OCI-LY1 (cell line): ENCODE data around the gene JMJD8.

ENCODE experiments used
- H2AFZ ChIP-seq: fragments of 200-600 bp; sonication (generic), shearing (Covaris generic); 2 replicates; pipeline ENCODE4 v1.6.0; 2014; ENCODE audit warnings: antibody characterized with exemption, mild to moderate bottlenecking, low read length
- H3F3A ChIP-seq: fragments of 200-600 bp; sonication (generic), shearing (Covaris generic); 2 replicates; pipeline ENCODE4 v1.6.0; 2014; ENCODE audit warnings: mild to moderate bottlenecking, antibody characterized with exemption, low read length, moderate library complexity; ENCODE audit not compliant: insufficient read depth
- H3K27ac ChIP-seq: fragments of 200-600 bp; sonication (generic); 2 replicates; pipeline ENCODE4 v1.5.1; 2014; ENCODE audit warnings: low read length, mixed run types, mild to moderate bottlenecking, low read depth; ENCODE audit not compliant: poor library complexity, severe bottlenecking
- H3K27me3 ChIP-seq: fragments of 200-600 bp; sonication (generic); 2 replicates; pipeline ENCODE4 v1.6.0; 2014; ENCODE audit warnings: antibody characterized with exemption, mild to moderate bottlenecking, low read length, moderate library complexity; ENCODE audit not compliant: insufficient read depth
- H3K36me3 ChIP-seq: fragments of 200-600 bp; sonication (generic); 2 replicates; pipeline ENCODE4 v1.6.1; 2014; ENCODE audit warnings: mild to moderate bottlenecking, antibody characterized with exemption, low read length, moderate library complexity, mixed read lengths; ENCODE audit not compliant: insufficient read depth
- H3K4me1 ChIP-seq: fragments of 200-600 bp; sonication (generic); 2 replicates; pipeline ENCODE4 v1.5.1; 2014; ENCODE audit warnings: mild to moderate bottlenecking, low read length, moderate library complexity; ENCODE audit not compliant: insufficient read depth, severe bottlenecking
- H3K4me2 ChIP-seq: fragments of 200-600 bp; sonication (generic), shearing (Covaris generic); 2 replicates; pipeline ENCODE4 v1.6.1; 2014; ENCODE audit warnings: low read length
- H3K4me3 ChIP-seq: fragments of 200-600 bp; sonication (generic); 2 replicates; pipeline ENCODE4 v1.5.1; 2014; ENCODE audit warnings: low read length, low read depth, mild to moderate bottlenecking, mixed read lengths; ENCODE audit not compliant: poor library complexity, severe bottlenecking
- H3K79me2 ChIP-seq: fragments of 200-600 bp; shearing (Covaris generic); 2 replicates; pipeline ENCODE4 v1.6.1; 2016; ENCODE audit warnings: mixed run types, low read length, mixed read lengths; ENCODE audit not compliant: insufficient read depth
- H3K9ac ChIP-seq: fragments of 200-600 bp; sonication (generic), shearing (Covaris generic); 2 replicates; pipeline ENCODE4 v1.6.1; 2014; ENCODE audit warnings: mild to moderate bottlenecking, low read length, mixed read lengths
- H3K9me2 ChIP-seq: fragments of 200-600 bp; sonication (generic), shearing (Covaris generic); 2 replicates; pipeline ENCODE4 v1.6.1; 2014; ENCODE audit warnings: low read depth, mild to moderate bottlenecking, low read length, mixed read lengths
- H3K9me3 ChIP-seq: fragments of 200-600 bp; shearing (Covaris generic); 2 replicates; pipeline ENCODE4 v1.6.1; 2014; ENCODE audit warnings: low read length, mixed read lengths
- H4K20me1 ChIP-seq: fragments of 200-600 bp; sonication (generic), shearing (Covaris generic); 2 replicates; pipeline ENCODE4 v1.6.0; 2016; ENCODE audit warnings: mild to moderate bottlenecking, low read length; ENCODE audit not compliant: insufficient read depth
- EZH2 ChIP-seq: fragments of 200-600 bp; sonication (generic), shearing (Covaris generic); IDR thresholded peaks from 2 replicates; pipeline ENCODE4 v1.8.0; 2017; ENCODE audit warnings: borderline replicate concordance, mixed run types, mild to moderate bottlenecking, antibody characterized with exemption, low read length, moderate library complexity, mixed read lengths
- TF ChIP-seq, protein P1 (sequence below): fragments of 200-600 bp; sonication (generic), shearing (Covaris generic); IDR thresholded peaks from 2 replicates; pipeline ENCODE4 v1.5.1; 2017; ENCODE audit warnings: mild to moderate bottlenecking, antibody characterized with exemption, low read length, moderate library complexity, mixed read lengths

JMJD8 gene

GRCh38 chr16:657487-657886 is 26.6 kb downstream of the JMJD8 start:
- Histone ChIP-seq H3K9ac (no peak overlapping the region), H3K36me3 (peaks cover 49% of the 10 kb centered on the region), H2AFZ (no peak overlapping the region), H3K27ac (no peak overlapping the region), H3K9me3 (no peaks in the 10 kb centered on the region), H3K4me1 (peaks cover 6% of the 10 kb centered on the region), H3K9me2 (no peaks in the 10 kb centered on the region), H3K4me3 (no peak overlapping the region), H3K4me2 (no peak overlapping the region), H3F3A (no peaks in the 10 kb centered on the region), H3K79me2 (no peaks in the 10 kb centered on the region), H3K27me3 (no peaks in the 10 kb centered on the region), H4K20me1 (no peaks in the 10 kb centered on the region)
- no peak for TF ChIP-seq EZH2
- TF ChIP-seq, protein P1, sequence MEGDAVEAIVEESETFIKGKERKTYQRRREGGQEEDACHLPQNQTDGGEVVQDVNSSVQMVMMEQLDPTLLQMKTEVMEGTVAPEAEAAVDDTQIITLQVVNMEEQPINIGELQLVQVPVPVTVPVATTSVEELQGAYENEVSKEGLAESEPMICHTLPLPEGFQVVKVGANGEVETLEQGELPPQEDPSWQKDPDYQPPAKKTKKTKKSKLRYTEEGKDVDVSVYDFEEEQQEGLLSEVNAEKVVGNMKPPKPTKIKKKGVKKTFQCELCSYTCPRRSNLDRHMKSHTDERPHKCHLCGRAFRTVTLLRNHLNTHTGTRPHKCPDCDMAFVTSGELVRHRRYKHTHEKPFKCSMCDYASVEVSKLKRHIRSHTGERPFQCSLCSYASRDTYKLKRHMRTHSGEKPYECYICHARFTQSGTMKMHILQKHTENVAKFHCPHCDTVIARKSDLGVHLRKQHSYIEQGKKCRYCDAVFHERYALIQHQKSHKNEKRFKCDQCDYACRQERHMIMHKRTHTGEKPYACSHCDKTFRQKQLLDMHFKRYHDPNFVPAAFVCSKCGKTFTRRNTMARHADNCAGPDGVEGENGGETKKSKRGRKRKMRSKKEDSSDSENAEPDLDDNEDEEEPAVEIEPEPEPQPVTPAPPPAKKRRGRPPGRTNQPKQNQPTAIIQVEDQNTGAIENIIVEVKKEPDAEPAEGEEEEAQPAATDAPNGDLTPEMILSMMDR = no peak

DNA sequence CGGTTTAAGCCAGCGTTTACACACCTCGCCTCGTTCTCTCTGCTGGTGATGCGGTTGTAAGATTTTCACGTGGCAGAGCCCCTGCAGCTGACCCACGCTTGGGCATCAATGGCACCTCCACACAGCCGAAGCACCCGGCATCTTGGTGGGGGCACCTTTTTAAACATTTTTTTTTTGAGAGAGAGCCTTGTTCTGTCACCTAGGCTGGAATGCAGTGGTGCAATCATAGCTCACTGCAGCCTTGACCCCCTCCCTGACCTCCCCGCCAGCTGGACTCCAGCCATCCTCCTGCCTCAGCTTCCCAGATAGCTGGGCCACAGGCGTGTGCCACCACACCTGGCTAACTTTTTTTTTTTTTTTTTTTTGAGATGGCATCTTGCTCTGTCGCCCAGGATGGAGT is 30.1 kb downstream of the JMJD8 start:
- no peaks in the 10 kb centered on the region for H3F3A ChIP-seq
- H4K20me1 ChIP-seq = no peaks in the 10 kb centered on the region
- H3K4me1 ChIP-seq = peaks cover 15% of the 10 kb centered on the region
- no peaks in the 10 kb centered on the region for H3K9me3 ChIP-seq
- no peak overlapping the region for H2AFZ ChIP-seq
- H3K9ac ChIP-seq = no peak overlapping the region
- no peak overlapping the region for H3K4me2 ChIP-seq
- no peak overlapping the region for H3K4me3 ChIP-seq
- peaks cover 36% of the 10 kb centered on the region for H3K36me3 ChIP-seq
- H3K27me3 ChIP-seq = no peaks in the 10 kb centered on the region
- no peaks in the 10 kb centered on the region for H3K79me2 ChIP-seq
- H3K27ac ChIP-seq = no peak overlapping the region
- TF ChIP-seq, protein P1 = no peak
- TF ChIP-seq EZH2 = no peak
- no peaks in the 10 kb centered on the region for H3K9me2 ChIP-seq

DNA sequence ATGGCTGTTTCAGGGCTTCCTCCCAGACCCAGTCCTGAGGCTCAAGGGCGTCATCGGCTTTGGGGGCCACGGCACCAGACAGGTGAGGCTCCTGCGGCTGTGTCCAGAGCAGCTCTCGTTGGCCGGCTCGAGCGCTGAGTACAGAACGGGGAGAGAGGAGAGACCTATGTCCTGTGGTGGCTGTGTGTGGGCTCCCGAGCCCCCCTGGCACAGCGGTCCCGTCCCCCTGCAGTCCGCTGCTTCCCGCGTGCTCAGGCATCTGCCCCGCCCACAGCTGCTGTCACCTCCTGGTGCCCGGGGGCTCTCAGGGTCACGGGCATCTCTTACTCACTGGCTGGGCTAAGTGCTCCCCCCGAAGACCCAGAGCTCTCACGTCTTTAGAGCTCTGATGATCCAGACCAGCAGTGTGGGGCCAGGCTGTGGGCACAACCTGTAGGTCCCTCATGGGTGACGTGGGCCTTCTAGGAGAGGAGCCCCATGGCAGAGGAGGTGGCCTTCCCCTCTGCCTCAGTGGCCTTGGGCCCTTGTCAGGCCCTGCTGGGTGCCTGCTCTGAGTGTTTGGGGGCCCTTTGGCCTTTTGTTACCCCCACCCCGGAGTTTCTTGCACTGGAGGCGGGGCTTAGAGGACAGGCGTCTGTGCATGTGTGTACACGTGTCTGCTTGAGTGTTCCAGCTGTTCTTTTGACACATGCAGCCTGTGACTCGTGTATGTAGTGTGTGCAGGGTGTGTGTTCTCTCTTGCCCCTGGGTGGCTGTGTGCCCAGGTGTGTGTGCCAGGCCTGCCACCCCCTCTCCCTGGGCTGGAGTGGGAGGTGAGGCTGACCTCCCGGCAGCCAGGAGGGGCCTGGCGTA is 31.5 kb downstream of the JMJD8 start:
- TF ChIP-seq EZH2 = no peak
- TF ChIP-seq, protein P1 = no peak
- Histone ChIP-seq H3K27ac (no peak overlapping the region), H3K4me1 (peaks cover 27% of the 10 kb centered on the region), H4K20me1 (no peaks in the 10 kb centered on the region), H3F3A (no peaks in the 10 kb centered on the region), H2AFZ (no peak overlapping the region), H3K9me2 (no peaks in the 10 kb centered on the region), H3K4me3 (no peak overlapping the region), H3K79me2 (no peaks in the 10 kb centered on the region), H3K9ac (no peak overlapping the region), H3K27me3 (no peaks in the 10 kb centered on the region), H3K4me2 (no peak overlapping the region), H3K36me3 (peaks cover 30% of the 10 kb centered on the region; the same call in 1 of the 2 replicates), H3K9me3 (no peaks in the 10 kb centered on the region)
